ENCODE results near the gene KSR2.
"Not testable (repeated sequence)": the region's sequence is repeated elsewhere in the genome, so short reads cannot be mapped to it uniquely, and the experiment has no call there.

The KSR2 gene

GRCh38 chr12:117805865-117806264 lies 162.9 kb downstream of the KSR2 start:
- DNase-seq (ENCODE audit: low spot score in 2 of 2), result no peak
- H3K9me3 Mint-ChIP-seq, result no peaks in the 10 kb centered on the region
- H3K36me3 Mint-ChIP-seq, result no peaks in the 10 kb centered on the region
- ATAC-seq, result no peak
- H3K27ac Mint-ChIP-seq, result no peak overlapping the region
- H3K4me3 Mint-ChIP-seq, result no peak overlapping the region
- H3K4me1 Mint-ChIP-seq, result no peaks in the 10 kb centered on the region

GRCh38 chr12:117803001-117803400 lies 165.8 kb downstream of the KSR2 start:
- DNase-seq (ENCODE audit: low spot score in 2 of 2) (no peak), ATAC-seq (no peak)
- H3K4me3 Mint-ChIP-seq, result no peak overlapping the region
- no peaks in the 10 kb centered on the region for H3K4me1 Mint-ChIP-seq
- no peak overlapping the region for H3K27ac Mint-ChIP-seq
- no peaks in the 10 kb centered on the region for H3K36me3 Mint-ChIP-seq
- H3K9me3 Mint-ChIP-seq, result peaks cover 4% of the 10 kb centered on the region

GRCh38 chr12:117800711-117801110 lies 168.1 kb downstream of the KSR2 start:
- ATAC-seq; H3K9me3 Mint-ChIP-seq; H3K27ac Mint-ChIP-seq; H3K4me1 Mint-ChIP-seq; H3K36me3 Mint-ChIP-seq; H3K4me3 Mint-ChIP-seq; DNase-seq (ENCODE audit: low spot score in 2 of 2): not testable (repeated sequence)

- DNase-seq (ENCODE audit: low spot score in 2 of 2) (no peak), ATAC-seq (no peak)
- Mint-ChIP-seq H3K27ac (no peak overlapping the region), H3K4me3 (no peak overlapping the region), H3K36me3 (no peaks in the 10 kb centered on the region), H3K9me3 (peaks cover 8% of the 10 kb centered on the region), H3K4me1 (no peaks in the 10 kb centered on the region)
Observed at GRCh38 chr12:117797202-117797601, 171.6 kb downstream of the KSR2 start.

- no peaks in the 10 kb centered on the region for H3K4me1 Mint-ChIP-seq
- H3K36me3 Mint-ChIP-seq, result no peaks in the 10 kb centered on the region
- DNase-seq (ENCODE audit: low spot score in 2 of 2) (no peak), ATAC-seq (no peak)
- no peak overlapping the region for H3K4me3 Mint-ChIP-seq
- H3K9me3 Mint-ChIP-seq, result peaks cover 7% of the 10 kb centered on the region
- H3K27ac Mint-ChIP-seq, result no peak overlapping the region
Observed at GRCh38 chr12:117792877-117793424, 175.8 kb downstream of the KSR2 start.

- peaks cover 7% of the 10 kb centered on the region for H3K9me3 Mint-ChIP-seq
- ATAC-seq, result no peak
- H3K36me3 Mint-ChIP-seq, result no peaks in the 10 kb centered on the region
- no peak overlapping the region for H3K27ac Mint-ChIP-seq
- no peak for DNase-seq (ENCODE audit: low spot score in 2 of 2)
- no peak overlapping the region for H3K4me3 Mint-ChIP-seq
- no peaks in the 10 kb centered on the region for H3K4me1 Mint-ChIP-seq
Observed at GRCh38 chr12:117792471-117792870, 176.3 kb downstream of the KSR2 start.

- no peak for DNase-seq (ENCODE audit: low spot score in 2 of 2)
- Mint-ChIP-seq H3K4me3 (no peak overlapping the region), H3K9me3 (peaks cover 6% of the 10 kb centered on the region), H3K36me3 (no peaks in the 10 kb centered on the region), H3K27ac (no peak overlapping the region), H3K4me1 (no peaks in the 10 kb centered on the region)
- ATAC-seq, result no peak
Observed at GRCh38 chr12:117790948-117791347, 177.8 kb downstream of the KSR2 start.

GRCh38 chr12:117790198-117790597 lies 178.6 kb downstream of the KSR2 start:
- Mint-ChIP-seq H3K4me1 (no peaks in the 10 kb centered on the region), H3K27ac (no peak overlapping the region)

GRCh38 chr12:117789195-117789912 lies 179.4 kb downstream of the KSR2 start:
- ATAC-seq, result no peak
- Mint-ChIP-seq H3K4me1 (no peaks in the 10 kb centered on the region), H3K27ac (no peak overlapping the region)

More at GRCh38 chr12:117790198-117790597, 178.6 kb downstream of the KSR2 start:
- H3K36me3 Mint-ChIP-seq, result no peaks in the 10 kb centered on the region
- ATAC-seq (no peak), DNase-seq (ENCODE audit: low spot score in 2 of 2) (no peak)
- H3K4me3 Mint-ChIP-seq, result no peak overlapping the region
- peaks cover 9% of the 10 kb centered on the region for H3K9me3 Mint-ChIP-seq

GRCh38 chr12:117778656-117779055 lies 190.1 kb downstream of the KSR2 start:
- H3K4me3 Mint-ChIP-seq, result no peak overlapping the region
- ATAC-seq, result no peak
- no peaks in the 10 kb centered on the region for H3K4me1 Mint-ChIP-seq
- H3K9me3 Mint-ChIP-seq, result no peaks in the 10 kb centered on the region
- H3K36me3 Mint-ChIP-seq, result no peaks in the 10 kb centered on the region
- DNase-seq (ENCODE audit: low spot score in 2 of 2), result no peak
- no peak overlapping the region for H3K27ac Mint-ChIP-seq

More at GRCh38 chr12:117789195-117789912, 179.4 kb downstream of the KSR2 start:
- no peak overlapping the region for H3K4me3 Mint-ChIP-seq
- H3K36me3 Mint-ChIP-seq, result no peaks in the 10 kb centered on the region
- H3K9me3 Mint-ChIP-seq, result peaks cover 12% of the 10 kb centered on the region
- DNase-seq (ENCODE audit: low spot score in 2 of 2), result no peak

GRCh38 chr12:117774941-117775775 lies 193.6 kb downstream of the KSR2 start:
- Mint-ChIP-seq H3K4me3 (no peak overlapping the region), H3K9me3 (no peaks in the 10 kb centered on the region), H3K4me1 (no peaks in the 10 kb centered on the region), H3K36me3 (no peaks in the 10 kb centered on the region), H3K27ac (no peak overlapping the region)
- no peak for ATAC-seq
- DNase-seq (ENCODE audit: low spot score in 2 of 2), result no peak

- H3K4me3 Mint-ChIP-seq, result no peak overlapping the region
- DNase-seq (ENCODE audit: low spot score in 2 of 2), result no peak
- peaks cover 7% of the 10 kb centered on the region for H3K9me3 Mint-ChIP-seq
- no peaks in the 10 kb centered on the region for H3K36me3 Mint-ChIP-seq
- no peak for ATAC-seq
- no peaks in the 10 kb centered on the region for H3K4me1 Mint-ChIP-seq
- no peak overlapping the region for H3K27ac Mint-ChIP-seq
Observed at GRCh38 chr12:117768860-117769259, 199.9 kb downstream of the KSR2 start.

- H3K36me3 Mint-ChIP-seq, result no peaks in the 10 kb centered on the region
- no peak for ATAC-seq
- H3K4me3 Mint-ChIP-seq, result no peak overlapping the region
- no peak overlapping the region for H3K27ac Mint-ChIP-seq
- H3K4me1 Mint-ChIP-seq, result no peaks in the 10 kb centered on the region
- H3K9me3 Mint-ChIP-seq, result peaks cover 12% of the 10 kb centered on the region
- DNase-seq (ENCODE audit: low spot score in 2 of 2), result no peak
Observed at GRCh38 chr12:117766008-117766407, 202.8 kb downstream of the KSR2 start.

GRCh38 chr12:117762143-117762542 lies 206.6 kb downstream of the KSR2 start:
- Mint-ChIP-seq H3K4me1 (no peaks in the 10 kb centered on the region), H3K36me3 (no peaks in the 10 kb centered on the region), H3K27ac (no peak overlapping the region), H3K9me3 (peaks cover 12% of the 10 kb centered on the region), H3K4me3 (no peak overlapping the region)
- no peak for DNase-seq (ENCODE audit: low spot score in 2 of 2)
- ATAC-seq, result no peak

GRCh38 chr12:117761528-117762100 lies 207.2 kb downstream of the KSR2 start:
- Mint-ChIP-seq H3K4me3 (no peak overlapping the region), H3K36me3 (no peaks in the 10 kb centered on the region), H3K9me3 (peaks cover 12% of the 10 kb centered on the region), H3K4me1 (no peaks in the 10 kb centered on the region), H3K27ac (no peak overlapping the region)
- DNase-seq (ENCODE audit: low spot score in 2 of 2), result no peak
- ATAC-seq, result no peak

All from stimulated activated effector memory CD8-positive, alpha-beta T cell treated with anti-CD3 and anti-CD28 coated beads, Interleukin-12 subunit alpha, Interleukin-12 subunit beta, amount 100 ng/mL, for 72 hours (primary cell).